ENCODE results near the gene ATP6V1E1.

ATP6V1E1 gene

GRCh38 chr22:17607891-17608521 lies 20.5 kb downstream of the ATP6V1E1 start:
- H3K27me3 ChIP-seq (ENCODE audit: insufficient read depth, low read depth, severe bottlenecking) = no peaks in the 10 kb centered on the region
- no peak for TF ChIP-seq CTCF (IDR thresholded peaks at IDR 0.05; ENCODE audit: low read depth, low read length)
- no peak for DNase-seq
- H3K27ac ChIP-seq = no peak overlapping the region
- H3K9me3 ChIP-seq (ENCODE audit: severe bottlenecking) = no peaks in the 10 kb centered on the region
- no peak overlapping the region for H3K4me3 ChIP-seq (ENCODE audit: low read depth, low read length)
- peaks cover 41% of the 10 kb centered on the region for H3K36me3 ChIP-seq

GRCh38 chr22:17606496-17606895 lies 22.1 kb downstream of the ATP6V1E1 start:
- Histone ChIP-seq H3K27ac (peak overlapping the region; percentile 80), H3K36me3 (peaks cover 31% of the 10 kb centered on the region), H3K9me3 (ENCODE audit: severe bottlenecking) (no peaks in the 10 kb centered on the region), H3K4me3 (ENCODE audit: low read depth, low read length) (no peak overlapping the region; the same call in 1 of the 2 replicates), H3K27me3 (ENCODE audit: insufficient read depth, low read depth, severe bottlenecking) (no peaks in the 10 kb centered on the region)
- no peak for TF ChIP-seq CTCF (IDR thresholded peaks at IDR 0.05; ENCODE audit: low read depth, low read length)
- peak; percentile 60 for DNase-seq

GRCh38 chr22:17603668-17604067 lies 24.9 kb downstream of the ATP6V1E1 start:
- no peaks in the 10 kb centered on the region for H3K9me3 ChIP-seq (ENCODE audit: severe bottlenecking)
- H3K36me3 ChIP-seq = peaks cover 32% of the 10 kb centered on the region
- TF ChIP-seq CTCF (IDR thresholded peaks at IDR 0.05; ENCODE audit: low read depth, low read length) = no peak
- no peak overlapping the region for H3K27ac ChIP-seq
- DNase-seq = no peak
- H3K27me3 ChIP-seq (ENCODE audit: insufficient read depth, low read depth, severe bottlenecking) = no peaks in the 10 kb centered on the region
- H3K4me3 ChIP-seq (ENCODE audit: low read depth, low read length) = no peak overlapping the region

GRCh38 chr22:17601031-17601430 lies 27.5 kb downstream of the ATP6V1E1 start:
- no peak for TF ChIP-seq CTCF (IDR thresholded peaks at IDR 0.05; ENCODE audit: low read depth, low read length)
- Histone ChIP-seq H3K27ac (no peak overlapping the region), H3K27me3 (ENCODE audit: insufficient read depth, low read depth, severe bottlenecking) (no peaks in the 10 kb centered on the region), H3K36me3 (peaks cover 52% of the 10 kb centered on the region), H3K4me3 (ENCODE audit: low read depth, low read length) (no peak overlapping the region), H3K9me3 (ENCODE audit: severe bottlenecking) (no peaks in the 10 kb centered on the region)
- DNase-seq = no peak

- Histone ChIP-seq H3K9me3 (ENCODE audit: severe bottlenecking) (no peaks in the 10 kb centered on the region), H3K27me3 (ENCODE audit: insufficient read depth, low read depth, severe bottlenecking) (no peaks in the 10 kb centered on the region), H3K36me3 (peaks cover 75% of the 10 kb centered on the region), H3K27ac (no peak overlapping the region), H3K4me3 (ENCODE audit: low read depth, low read length) (no peak overlapping the region)
- no peak for DNase-seq
- no peak for TF ChIP-seq CTCF (IDR thresholded peaks at IDR 0.05; ENCODE audit: low read depth, low read length)
These were observed 30.2 kb downstream of the ATP6V1E1 start for GRCh38 chr22:17598318-17598717.

GRCh38 chr22:17597217-17597616 lies 31.3 kb downstream of the ATP6V1E1 start:
- no peak overlapping the region for H3K27ac ChIP-seq
- no peak for DNase-seq

More at GRCh38 chr22:17597217-17597616, 31.3 kb downstream of the ATP6V1E1 start:
- Histone ChIP-seq H3K9me3 (ENCODE audit: severe bottlenecking) (no peaks in the 10 kb centered on the region), H3K27me3 (ENCODE audit: insufficient read depth, low read depth, severe bottlenecking) (no peaks in the 10 kb centered on the region), H3K36me3 (peaks cover 85% of the 10 kb centered on the region), H3K4me3 (ENCODE audit: low read depth, low read length) (no peak overlapping the region)
- no peak for TF ChIP-seq CTCF (IDR thresholded peaks at IDR 0.05; ENCODE audit: low read depth, low read length)

Measured in WERI-Rb-1 (cell line).